DMS114 treated with DMSO at 0.1 percent for 48 hours (cell line): ENCODE measurements around the gene DCTN1.
"Not testable (repeated sequence)": the region's sequence is repeated elsewhere in the genome, so short reads cannot be mapped to it uniquely, and the experiment has no call there.

Source experiments
- DNase-seq: peaks from one replicate; lab custom pipeline; 2025; ENCODE audit not compliant: unreplicated experiment; lab: John Stamatoyannopoulos, UW

The DCTN1 gene

DNA sequence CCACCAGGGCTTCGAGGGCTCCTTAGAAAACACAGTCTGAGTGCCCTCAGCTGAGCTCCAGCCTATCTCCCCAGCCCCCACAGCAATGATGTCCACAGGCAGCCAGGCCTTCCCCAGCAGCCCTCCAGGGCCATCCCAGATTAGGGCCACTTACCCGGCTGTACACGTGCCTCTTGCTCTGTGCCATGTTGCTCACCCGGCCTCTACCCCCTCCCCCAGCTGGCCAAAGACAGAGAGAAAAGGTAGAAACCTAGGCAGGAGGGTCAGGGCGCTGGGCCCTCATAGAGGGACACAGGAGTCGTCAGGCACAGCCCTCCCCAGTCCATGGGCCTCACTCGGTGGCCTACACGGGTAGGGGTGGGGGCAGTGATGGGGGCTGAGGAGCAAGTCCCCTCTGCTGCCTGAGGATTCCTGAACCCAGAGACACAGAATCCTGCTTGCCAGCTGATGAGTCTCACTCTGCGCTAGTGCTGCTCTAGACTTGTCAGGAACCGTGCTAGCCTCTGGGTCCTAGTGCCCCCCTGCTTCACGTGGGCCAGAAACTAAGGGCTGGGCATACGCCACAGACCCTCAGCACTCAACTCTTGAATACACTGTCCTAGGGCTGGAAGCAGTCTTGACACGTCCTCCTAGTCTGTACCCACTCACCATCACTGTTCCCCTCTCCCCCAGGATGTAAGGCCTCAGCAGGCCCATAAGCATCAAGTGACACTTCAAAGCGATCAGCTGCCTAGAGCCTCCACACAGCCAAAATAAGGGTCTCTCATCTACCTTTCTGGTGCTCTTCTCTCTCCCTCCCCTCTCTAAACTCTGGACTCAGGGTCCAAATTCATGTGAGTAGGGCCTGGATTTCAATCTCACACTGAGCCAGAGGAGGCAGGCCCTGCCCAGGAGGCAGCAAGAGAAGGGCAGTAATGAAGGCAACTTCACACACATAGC is at the start of gene DCTN1:
DCTN1 (minus strand) TSS at position 461 of the 939 bp plus-strand sequence; CDS start at position 187, 274 bp downstream.
- DNase-seq, result no peak

GRCh38 chr2:74428675-74429074 is 48.6 kb upstream of the DCTN1 start:
- DNase-seq, result no peak

DNA sequence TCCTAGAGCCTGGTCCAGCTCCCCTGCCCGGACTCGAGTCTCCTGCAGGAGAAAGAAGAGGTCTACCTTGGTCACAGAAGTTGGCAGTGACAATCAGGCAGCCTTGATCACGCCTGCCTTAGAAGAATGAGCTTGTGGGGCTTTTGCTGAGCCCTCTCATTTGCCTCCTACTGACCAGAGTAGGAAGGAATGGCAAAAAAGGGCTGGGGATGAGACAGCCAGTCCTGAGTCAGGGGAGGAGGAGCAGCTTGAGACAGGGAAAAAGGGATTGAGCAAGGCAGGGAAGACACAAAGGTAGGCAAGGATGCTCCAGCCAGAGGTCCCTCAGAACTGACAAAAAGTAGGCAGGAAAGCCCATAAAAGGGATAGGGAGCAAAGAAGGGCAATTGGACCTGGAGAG is 47.4 kb upstream of the DCTN1 start:
- DNase-seq, result no peak

- no peak for DNase-seq
Observed at GRCh38 chr2:74426181-74426758, 46.2 kb upstream of the DCTN1 start.

- DNase-seq, result no peak
Observed at GRCh38 chr2:74425523-74425922, 45.4 kb upstream of the DCTN1 start.

GRCh38 chr2:74424995-74425406 is 44.9 kb upstream of the DCTN1 start:
- DNase-seq, result no peak

DNA sequence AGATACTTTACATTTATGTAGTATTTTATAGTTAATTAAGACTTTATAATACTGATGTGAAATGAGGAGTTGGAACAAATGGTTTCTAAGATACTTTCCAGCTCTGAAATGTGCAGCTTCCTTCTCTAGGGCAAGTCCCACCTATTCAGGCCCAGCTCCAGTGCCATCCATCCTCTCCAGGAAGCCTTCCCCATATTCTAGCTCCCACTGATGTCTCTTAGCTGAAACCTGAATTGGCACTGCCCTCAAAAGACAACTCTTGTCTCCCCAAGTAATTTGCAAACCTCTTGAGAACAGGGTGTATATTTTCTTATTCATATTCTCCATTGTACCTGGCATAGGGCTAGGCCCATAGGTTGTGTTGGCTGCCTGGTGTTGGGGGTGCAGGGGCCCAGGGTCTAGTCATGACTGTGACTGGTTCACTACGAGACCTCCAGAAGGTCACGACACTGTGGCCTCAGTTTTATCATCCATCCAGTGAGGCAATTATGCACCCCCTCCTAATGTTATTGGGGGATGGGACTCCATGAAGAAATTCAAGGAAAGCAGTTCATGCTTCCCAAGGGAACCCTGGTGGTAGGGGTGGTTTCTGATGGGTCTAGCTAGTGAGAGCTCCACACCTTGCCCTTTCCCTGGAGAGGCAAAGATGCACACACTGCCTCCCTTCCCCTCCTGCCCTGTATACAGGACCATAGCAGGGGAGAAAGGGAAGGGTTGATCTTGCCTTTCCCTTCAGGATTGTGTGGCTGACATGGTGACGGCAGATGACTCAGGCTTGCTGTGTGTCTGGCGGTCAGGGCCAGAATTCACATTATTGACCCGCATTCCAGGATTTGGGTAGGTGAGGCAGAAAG is 44.3 kb upstream of the DCTN1 start:
- no peak for DNase-seq

DNA sequence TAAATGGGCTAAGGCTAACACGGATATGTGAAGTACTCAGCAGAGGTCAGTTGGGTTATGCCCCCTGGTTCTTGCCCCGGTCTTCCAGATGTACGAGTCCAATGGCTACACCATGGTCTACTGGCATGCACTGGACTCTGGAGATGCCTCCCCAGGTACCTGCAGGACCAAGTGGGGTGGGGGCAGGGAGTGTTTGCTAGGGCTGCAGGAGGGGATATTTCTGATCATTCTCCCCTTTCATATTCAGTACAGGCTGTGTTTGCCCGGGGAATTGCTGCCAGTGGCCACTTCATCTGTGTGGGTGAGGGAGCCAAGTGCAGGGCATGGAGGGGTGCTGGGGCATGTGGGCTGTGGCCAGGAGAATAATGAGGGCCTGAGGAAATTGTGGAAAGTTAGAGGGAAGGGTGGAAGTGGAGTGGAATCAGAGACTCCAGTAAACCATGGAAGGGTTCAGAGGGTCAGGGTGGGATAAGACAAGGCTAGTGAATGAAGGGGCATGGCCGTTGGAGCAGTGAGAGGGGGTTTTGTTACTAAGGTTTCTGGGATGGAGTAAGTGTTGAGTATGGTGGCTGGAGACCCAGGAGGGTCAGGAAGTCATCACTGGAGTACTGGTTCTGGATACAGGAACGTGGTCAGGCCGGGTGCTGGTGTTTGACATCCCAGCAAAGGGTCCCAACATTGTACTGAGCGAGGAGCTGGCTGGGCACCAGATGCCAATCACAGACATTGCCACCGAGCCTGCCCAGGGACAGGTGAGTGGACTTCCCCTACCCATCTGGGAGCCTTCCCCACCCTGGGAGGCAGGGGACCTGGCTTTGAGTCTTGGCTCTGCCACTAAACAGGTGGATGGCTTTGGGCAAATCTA is 43.4 kb upstream of the DCTN1 start:
- DNase-seq, result no peak

DNA sequence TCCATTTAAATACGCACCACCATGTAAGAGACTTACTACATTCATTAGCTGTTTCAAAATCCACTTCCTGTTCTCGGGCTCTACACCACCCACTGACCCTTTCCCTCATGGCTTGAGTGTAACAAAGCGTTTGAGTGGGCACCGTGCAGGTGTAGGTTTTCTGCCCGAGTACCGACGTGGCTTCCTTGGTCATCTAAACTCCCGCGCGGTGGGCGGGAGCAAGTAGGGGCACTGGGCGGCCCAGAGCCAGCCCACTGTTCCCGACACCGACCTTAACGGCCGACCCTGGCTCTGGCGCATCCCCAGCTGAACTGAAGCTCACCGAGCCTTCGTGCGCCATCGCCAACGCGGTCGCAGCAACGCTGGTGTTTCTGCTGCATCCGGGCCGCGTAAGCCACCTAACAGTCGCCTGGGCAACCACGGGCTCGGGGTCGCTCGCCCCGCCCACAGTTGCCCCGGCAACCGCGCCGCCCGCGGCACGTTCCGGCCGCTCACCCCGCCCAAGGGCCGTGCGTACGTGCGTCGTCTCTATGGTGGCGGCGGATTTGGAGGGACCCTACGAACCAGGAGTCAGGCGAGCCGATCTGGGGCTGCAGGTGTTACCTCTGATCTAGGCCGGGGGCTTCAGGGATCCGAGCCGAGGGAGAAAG is 41.2 kb upstream of the DCTN1 start, which contains the start of the genes C2orf81 and WDR54:
C2orf81 (minus strand) TSS at position 399 of the 650 bp plus-strand sequence; CDS start at position 340, 59 bp downstream.
WDR54 (plus strand) TSS at position 510 of the 650 bp plus-strand sequence. CDS start 424 bp downstream, outside the sequence.
- DNase-seq, result peak; percentile 88

GRCh38 chr2:74420443-74421103 is 40.5 kb upstream of the DCTN1 start:
- DNase-seq, result not testable (repeated sequence)

DNA sequence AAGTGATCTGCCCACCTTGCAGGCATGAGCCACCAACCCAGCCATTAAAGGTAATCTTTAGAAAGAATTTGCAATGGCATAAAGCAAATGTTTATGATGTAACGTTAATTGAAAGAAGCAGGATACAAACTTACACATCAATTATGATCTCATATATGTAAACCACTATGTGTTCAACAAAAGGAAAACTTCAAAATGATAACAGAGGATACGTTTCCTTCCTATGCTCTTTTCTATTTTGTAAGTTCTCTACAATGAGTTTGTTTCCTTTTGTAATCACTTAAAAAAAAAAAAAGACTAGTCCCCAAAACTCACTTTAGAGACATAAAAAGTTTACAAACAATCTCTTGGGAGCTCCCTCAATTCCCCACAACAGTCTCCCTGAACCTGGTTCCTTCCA is 39.9 kb upstream of the DCTN1 start:
- no peak for DNase-seq

- no peak for DNase-seq
Observed at GRCh38 chr2:74419345-74419744, 39.2 kb upstream of the DCTN1 start.

GRCh38 chr2:74418312-74418711 is 38.2 kb upstream of the DCTN1 start:
- DNase-seq, result no peak

- DNase-seq, result no peak
Observed at GRCh38 chr2:74417763-74418162, 37.7 kb upstream of the DCTN1 start.

GRCh38 chr2:74417197-74417596 is 37.1 kb upstream of the DCTN1 start:
- DNase-seq, result no peak

GRCh38 chr2:74416778-74417177 is 36.7 kb upstream of the DCTN1 start:
- DNase-seq, result no peak

- no peak for DNase-seq
Observed at GRCh38 chr2:74415762-74416395, 35.8 kb upstream of the DCTN1 start.

GRCh38 chr2:74414881-74415761 is 35.0 kb upstream of the DCTN1 start:
- no peak for DNase-seq
